Brain microvascular endothelial cell (primary cell): ENCODE results near the gene MYLK.

Experiments
- DNase-seq: peaks from one replicate; pipeline ENCODE4 v3.0.0-alpha.2; 2020
- H3K27ac ChIP-seq: fragments of 250-450 bp; sonication (Bioruptor Pico); 2 replicates; pipeline ENCODE4 v1.5.1; 2020; ENCODE audit warnings: mild to moderate bottlenecking, moderate library complexity
- H3K27me3 ChIP-seq: fragments of 250-450 bp; sonication (Bioruptor Pico); replicated peaks from 2 replicates; pipeline ENCODE4 v1.5.1; 2020; ENCODE audit warnings: mild to moderate bottlenecking
- H3K36me3 ChIP-seq: fragments of 250-450 bp; sonication (Bioruptor Pico); replicated peaks from 2 replicates; pipeline ENCODE4 v1.5.1; 2020; ENCODE audit warnings: mild to moderate bottlenecking
- H3K4me3 ChIP-seq: 2 replicates; pipeline ENCODE4 v1.5.1; 2011; ENCODE audit warnings: low read depth, mild to moderate bottlenecking, control low read depth, low read length, moderate library complexity
- in situ Hi-C: cut with HindIII; loops from 2 replicates; pipeline ENCODE4 v1.10.0; 2017; ENCODE audit warnings: low sequenced_read_pairs, low pct_ligation_motif_present
- TF ChIP-seq, protein P1 (sequence below): IDR thresholded peaks from 2 replicates; pipeline ENCODE4 v1.5.1; 2011; ENCODE audit warnings: low read depth, mild to moderate bottlenecking, moderate library complexity, low read length, control low read depth, inconsistent platforms; ENCODE audit errors: missing control alignments

MYLK gene

GRCh38 chr3:123745184-123745855, 138.8 kb downstream of the MYLK start:
- Histone ChIP-seq H3K36me3 (no peaks in the 10 kb centered on the region), H3K27me3 (no peaks in the 10 kb centered on the region), H3K4me3 (no peak overlapping the region), H3K27ac (no peak overlapping the region)
- TF ChIP-seq, protein P1, sequence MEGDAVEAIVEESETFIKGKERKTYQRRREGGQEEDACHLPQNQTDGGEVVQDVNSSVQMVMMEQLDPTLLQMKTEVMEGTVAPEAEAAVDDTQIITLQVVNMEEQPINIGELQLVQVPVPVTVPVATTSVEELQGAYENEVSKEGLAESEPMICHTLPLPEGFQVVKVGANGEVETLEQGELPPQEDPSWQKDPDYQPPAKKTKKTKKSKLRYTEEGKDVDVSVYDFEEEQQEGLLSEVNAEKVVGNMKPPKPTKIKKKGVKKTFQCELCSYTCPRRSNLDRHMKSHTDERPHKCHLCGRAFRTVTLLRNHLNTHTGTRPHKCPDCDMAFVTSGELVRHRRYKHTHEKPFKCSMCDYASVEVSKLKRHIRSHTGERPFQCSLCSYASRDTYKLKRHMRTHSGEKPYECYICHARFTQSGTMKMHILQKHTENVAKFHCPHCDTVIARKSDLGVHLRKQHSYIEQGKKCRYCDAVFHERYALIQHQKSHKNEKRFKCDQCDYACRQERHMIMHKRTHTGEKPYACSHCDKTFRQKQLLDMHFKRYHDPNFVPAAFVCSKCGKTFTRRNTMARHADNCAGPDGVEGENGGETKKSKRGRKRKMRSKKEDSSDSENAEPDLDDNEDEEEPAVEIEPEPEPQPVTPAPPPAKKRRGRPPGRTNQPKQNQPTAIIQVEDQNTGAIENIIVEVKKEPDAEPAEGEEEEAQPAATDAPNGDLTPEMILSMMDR = peak; percentile 71
- in situ Hi-C loops = no loop called here
- no peak for DNase-seq

DNA sequence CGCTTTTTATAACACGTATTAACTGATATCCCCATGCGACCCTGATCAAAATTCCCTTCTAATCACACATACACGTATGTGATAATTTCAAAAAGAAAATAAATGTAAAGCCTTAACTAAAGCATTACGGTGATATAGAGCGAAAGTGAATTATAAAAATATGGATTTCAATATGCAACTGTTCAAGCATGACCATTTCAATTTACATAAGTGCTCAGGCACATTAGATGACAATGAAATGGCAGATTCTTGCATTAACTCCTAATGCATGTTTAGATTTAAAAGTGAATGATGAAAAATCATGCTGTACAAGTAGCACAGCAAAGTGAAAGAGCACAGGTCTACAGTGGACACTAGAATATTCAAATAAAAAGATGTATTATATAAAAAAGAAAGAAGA, 140.1 kb downstream of the MYLK start:
- Histone ChIP-seq H3K27me3 (no peaks in the 10 kb centered on the region), H3K27ac (no peak overlapping the region), H3K4me3 (no peak overlapping the region), H3K36me3 (no peaks in the 10 kb centered on the region)
- no peak for DNase-seq
- TF ChIP-seq, protein P1 = no peak
- in situ Hi-C loops = no loop called here

- Histone ChIP-seq H3K27ac (no peak overlapping the region), H3K27me3 (no peaks in the 10 kb centered on the region), H3K4me3 (no peak overlapping the region), H3K36me3 (no peaks in the 10 kb centered on the region)
- DNase-seq = no peak
- in situ Hi-C loops = no loop called here
- TF ChIP-seq, protein P1 = no peak
These were observed 141.0 kb downstream of the MYLK start for GRCh38 chr3:123743121-123743520.

DNA sequence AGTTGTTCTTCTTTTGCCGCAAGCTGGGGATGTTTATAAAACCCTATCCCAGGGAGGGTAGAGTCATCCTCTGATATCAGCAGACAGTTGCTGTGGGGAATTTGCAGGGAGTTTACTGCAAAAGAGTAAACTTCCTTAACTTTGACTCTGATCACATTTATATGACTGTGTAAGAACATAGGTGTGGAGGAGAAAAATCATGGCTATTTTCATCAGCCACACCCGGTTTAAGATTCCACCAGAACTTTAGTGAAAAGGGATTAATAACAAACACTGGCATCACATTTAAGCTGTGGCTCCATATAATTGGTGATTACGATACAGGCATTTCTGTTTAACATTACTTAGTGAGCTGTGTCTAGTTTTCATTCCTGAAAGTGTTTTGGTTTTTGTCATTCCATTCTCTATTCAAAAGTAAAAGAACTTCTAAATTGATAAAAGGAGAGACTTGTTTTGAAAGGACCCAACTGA, 143.1 kb downstream of the MYLK start:
- H3K4me3 ChIP-seq = no peak overlapping the region
- H3K27ac ChIP-seq = no peak overlapping the region
- TF ChIP-seq, protein P1 = no peak
- in situ Hi-C loops = no loop called here
- H3K36me3 ChIP-seq = no peaks in the 10 kb centered on the region
- DNase-seq = no peak
- no peaks in the 10 kb centered on the region for H3K27me3 ChIP-seq

- TF ChIP-seq, protein P1 = no peak
- Histone ChIP-seq H3K27me3 (no peaks in the 10 kb centered on the region), H3K36me3 (no peaks in the 10 kb centered on the region), H3K4me3 (no peak overlapping the region), H3K27ac (peak overlapping the region; percentile 36)
- in situ Hi-C loops = no loop called here
- DNase-seq = no peak
These were observed 143.7 kb downstream of the MYLK start for GRCh38 chr3:123740391-123740822.

- TF ChIP-seq, protein P1 = no peak
- DNase-seq = peak; percentile 70
- H3K4me3 ChIP-seq = no peak overlapping the region
- H3K36me3 ChIP-seq = no peaks in the 10 kb centered on the region
- in situ Hi-C loops = no loop called here
- no peaks in the 10 kb centered on the region for H3K27me3 ChIP-seq
- H3K27ac ChIP-seq = peak overlapping the region; percentile 0
These were observed 144.4 kb downstream of the MYLK start for GRCh38 chr3:123739754-123740153.
